Measurements from ENCODE around the gene AQR. TPM values are rescaled to one million over a fixed set of nuclear protein-coding genes. Genes with fewer than 3 reads are reported as not detected.

The AQR gene
- total and polyA plus RNA-seq, 10 of the 15 experiments (the other 5 are each of a cell fraction or from before 2014, with no cell fraction given) = 18.2 to 53.5 (median 32.6) TPM

DNA sequence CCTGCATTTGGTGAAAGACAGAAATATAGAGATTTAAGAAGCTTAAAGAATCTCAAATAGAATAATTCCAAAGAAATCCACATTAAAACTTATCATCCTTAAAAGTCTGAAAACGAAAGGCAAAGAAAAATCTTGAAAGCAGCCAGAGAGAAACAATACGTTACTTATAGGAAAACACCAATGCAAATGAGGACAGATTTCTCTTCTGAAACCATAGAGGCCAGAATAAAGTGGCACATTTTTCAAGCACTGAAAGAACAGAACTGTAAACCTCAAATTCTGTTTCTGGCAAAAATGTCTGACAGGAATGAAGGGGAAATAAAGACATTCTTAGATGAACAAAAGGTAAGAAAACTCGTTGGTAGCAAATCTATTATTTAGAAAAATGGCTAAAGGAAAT, 160.4 kb downstream of the AQR start:
- no peak for ATAC-seq
- ChIA-PET RAD21 (ENCODE audit: unreplicated experiment) (no interaction called here), CTCF (interaction anchor here (0.9 kb wide), 1 partner anchor 24 kb away, joined by 3 read pairs; no protein-coding TSS in a partner anchor), SMC1A (ENCODE audit: uncharacterized antibody, unreplicated experiment) (interaction anchor here (0.9 to 1.0 kb wide), 2 partner anchors 12 kb away, joined by 3 to 4 read pairs; no protein-coding TSS in a partner anchor), POLR2A (no interaction called here)
- BruUV-seq (replicated peaks) = no TSS peak
- in situ Hi-C loops (cut with MboI) = no loop called here
- intact Hi-C loops (cut with micrococcal nuclease; ENCODE audit: unreplicated experiment) = no loop called here
- Histone ChIP-seq H3K9ac (ENCODE audit: control insufficient read depth, insufficient read depth, low read length) (no peak overlapping the region), H3K27ac (ENCODE audit: control insufficient read depth, insufficient read depth) (no peak overlapping the region), H4K20me1 (ENCODE audit: control insufficient read depth, insufficient read depth) (no peaks in the 10 kb centered on the region), H3K4me2 (ENCODE audit: control insufficient read depth, insufficient read depth) (no peak overlapping the region), H3K9me3 (replicated peaks; ENCODE audit: control insufficient read depth, insufficient read depth, low read length) (no peaks in the 10 kb centered on the region; the same call in 2 of the 3 replicates), H2AFZ (ENCODE audit: control insufficient read depth, low read depth, low read length) (no peak overlapping the region), H3K36me3 (ENCODE audit: control insufficient read depth in 2 of 2, insufficient read depth in 2 of 2, low read length in 1 of 2) (no peaks in the 10 kb centered on the region), H3K79me2 (ENCODE audit: control insufficient read depth, insufficient read depth, low read length) (no peaks in the 10 kb centered on the region), H3K27me3 (replicated peaks in 1 of 2; ENCODE audit: control insufficient read depth in 2 of 2, insufficient read depth in 2 of 2, low read length in 1 of 2) (no peaks in the 10 kb centered on the region), H3K4me3 (no peak overlapping the region), H3K4me1 (ENCODE audit: control insufficient read depth, insufficient read depth, low read length) (no peaks in the 10 kb centered on the region)
- DNase-seq (ENCODE audit: low read depth, low spot score) = no peak
- FAIRE-seq = no peak
- TF ChIP-seq ETV6 (conservative IDR thresholded peaks at IDR 0.05 in 1 of 2, IDR thresholded peaks at IDR 0.05 in 1 of 2; ENCODE audit: borderline replicate concordance in 1 of 2, low read depth in 1 of 2) = no peak
- no peak for TF ChIP-seq MEF2A (IDR thresholded peaks at IDR 0.05; ENCODE audit: insufficient read depth, low read depth, low read length)
- TF ChIP-seq ESRRA (IDR thresholded peaks at IDR 0.05; ENCODE audit: low read length) = no peak
- TF ChIP-seq NFXL1 (IDR thresholded peaks at IDR 0.05; ENCODE audit: borderline replicate concordance) = no peak
- TF ChIP-seq NFYB (IDR thresholded peaks at IDR 0.05; ENCODE audit: insufficient read depth, low read depth, low read length) = no peak
- TF ChIP-seq CBX3 (IDR thresholded peaks at IDR 0.05; ENCODE audit: borderline replicate concordance, low read depth) = no peak
- no peak for TF ChIP-seq GATAD2B (conservative IDR thresholded peaks at IDR 0.05; ENCODE audit: low read depth)
- TF ChIP-seq ZSCAN29 (IDR thresholded peaks at IDR 0.05) = no peak
- TF ChIP-seq POU2F2 (IDR thresholded peaks at IDR 0.05; ENCODE audit: borderline replicate concordance, low read depth, low read length) = no peak
- no peak for TF ChIP-seq WRNIP1 (IDR thresholded peaks at IDR 0.05; ENCODE audit: borderline replicate concordance, low read depth, low read length)
- TF ChIP-seq PKNOX1 (IDR thresholded peaks at IDR 0.05) = no peak
- no peak for TF ChIP-seq MAX (IDR thresholded peaks at IDR 0.05; ENCODE audit: low read depth, low read length)
- TF ChIP-seq SUPT20H (IDR thresholded peaks at IDR 0.05; ENCODE audit: borderline replicate concordance, control insufficient read depth, low read depth, low read length) = no peak
- TF ChIP-seq EED (IDR thresholded peaks at IDR 0.05; ENCODE audit: low read depth) = no peak
- TF ChIP-seq STAT3 (IDR thresholded peaks at IDR 0.05; ENCODE audit: low read depth, low read length) = no peak
- 2% methylated on average over 3 of the region's 3 CpGs for WGBS (ENCODE audit: insufficient coverage, insufficient replicate concordance, low lambda C conversion rate, missing lambda C conversion rate)

All from GM12878 (cell line).